Parathyroid adenoma (tissue), 2 donors: Measurements from ENCODE around the gene TRABD.
A peak's percentile ranks its signal among the peaks of the same experiment; 100 is the strongest.

Experiments used
- H2AFZ ChIP-seq: fragments of 300-600 bp; sonication (generic); one replicate; pipeline ENCODE4 v1.7.0; 2017; ENCODE audit warnings: antibody characterized with exemption, mild to moderate bottlenecking
- H3K27ac ChIP-seq: fragments of 300-600 bp; sonication (generic); one replicate; pipeline ENCODE4 v1.7.0; 2017
- H3K27me3 ChIP-seq: fragments of 300-600 bp; sonication (generic); one replicate; pipeline ENCODE4 v1.7.0; 2017; ENCODE audit warnings: low read length; ENCODE audit not compliant: control insufficient read depth, insufficient read depth
- H3K36me3 ChIP-seq: fragments of 300-600 bp; sonication (generic); one replicate; pipeline ENCODE4 v1.7.0; 2017; ENCODE audit warnings: low read length; ENCODE audit not compliant: control insufficient read depth, insufficient read depth
- H3K4me1 ChIP-seq: fragments of 300-600 bp; sonication (generic); one replicate; pipeline ENCODE4 v1.7.0; 2017; ENCODE audit warnings: control low read depth
- H3K4me2 ChIP-seq: fragments of 300-600 bp; sonication (generic); one replicate; pipeline ENCODE4 v1.7.0; 2017; ENCODE audit warnings: low read length
- H3K4me3 ChIP-seq: fragments of 300-600 bp; sonication (generic); one replicate; pipeline ENCODE4 v1.7.0; 2017; ENCODE audit warnings: low read depth, low read length
- H3K79me2 ChIP-seq: fragments of 300-600 bp; sonication (generic); one replicate; pipeline ENCODE4 v1.7.0; 2017; ENCODE audit warnings: control low read depth
- H3K9ac ChIP-seq: fragments of 300-600 bp; sonication (generic); one replicate; pipeline ENCODE4 v1.7.0; 2017; ENCODE audit warnings: mild to moderate bottlenecking
- H3K9me3 ChIP-seq: fragments of 300-600 bp; sonication (generic); one replicate; pipeline ENCODE4 v1.7.0; 2017; ENCODE audit warnings: low read length; ENCODE audit not compliant: control insufficient read depth
- CTCF ChIP-seq: fragments of 300-600 bp; sonication (generic); IDR thresholded peaks from one replicate; pipeline ENCODE4 v1.7.0; 2017; ENCODE audit warnings: antibody characterized with exemption, mild to moderate bottlenecking
- donor health status: primary hyperparathyroidism.

The TRABD gene

GRCh38 chr22:50183141-50183971 lies 2.4 kb upstream of the TRABD start:
- Histone ChIP-seq H2AFZ (peak overlapping the region; percentile 33), H3K27ac (no peak overlapping the region), H3K4me3 (no peak overlapping the region), H3K9me3 (no peaks in the 10 kb centered on the region), H3K4me1 (no peaks in the 10 kb centered on the region), H3K79me2 (no peaks in the 10 kb centered on the region), H3K4me2 (peak overlapping the region; percentile 11), H3K36me3 (no peaks in the 10 kb centered on the region), H3K9ac (no peak overlapping the region), H3K27me3 (no peaks in the 10 kb centered on the region)
- no peak for TF ChIP-seq CTCF

GRCh38 chr22:50184004-50184901 lies 1.5 kb upstream of the TRABD start:
- Histone ChIP-seq H2AFZ (no peak overlapping the region), H3K27me3 (no peaks in the 10 kb centered on the region), H3K79me2 (no peaks in the 10 kb centered on the region), H3K36me3 (no peaks in the 10 kb centered on the region), H3K27ac (no peak overlapping the region), H3K9ac (no peak overlapping the region), H3K9me3 (no peaks in the 10 kb centered on the region), H3K4me2 (no peak overlapping the region), H3K4me3 (no peak overlapping the region), H3K4me1 (no peaks in the 10 kb centered on the region)
- TF ChIP-seq CTCF: no peak

GRCh38 chr22:50184902-50185374 lies 775 bp upstream of the TRABD start:
- Histone ChIP-seq H3K4me3 (peak overlapping the region; percentile 46), H2AFZ (peak overlapping the region; percentile 75), H3K79me2 (no peaks in the 10 kb centered on the region), H3K9ac (no peak overlapping the region), H3K4me2 (peak overlapping the region; percentile 42), H3K27me3 (no peaks in the 10 kb centered on the region), H3K9me3 (no peaks in the 10 kb centered on the region), H3K36me3 (no peaks in the 10 kb centered on the region), H3K27ac (no peak overlapping the region), H3K4me1 (peaks cover 3% of the 10 kb centered on the region)
- TF ChIP-seq CTCF: no peak

GRCh38 chr22:50186181-50186714 lies 535 bp downstream of the TRABD start:
- no peaks in the 10 kb centered on the region for H3K36me3 ChIP-seq
- peak overlapping the region; percentile 19 for H3K9ac ChIP-seq
- H3K27ac ChIP-seq: no peak overlapping the region
- H3K4me1 ChIP-seq: peaks cover 3% of the 10 kb centered on the region
- H2AFZ ChIP-seq: peak overlapping the region; percentile 33
- H3K4me2 ChIP-seq: peak overlapping the region; percentile 72
- H3K9me3 ChIP-seq: no peaks in the 10 kb centered on the region
- H3K79me2 ChIP-seq: no peaks in the 10 kb centered on the region
- TF ChIP-seq CTCF: no peak
- H3K27me3 ChIP-seq: no peaks in the 10 kb centered on the region
- H3K4me3 ChIP-seq: peak overlapping the region; percentile 59
